HuH-7.5 (cell line): ENCODE measurements around the gene MS4A6A.
"Not testable (repeated sequence)": the region's sequence is repeated elsewhere in the genome, so short reads cannot be mapped to it uniquely, and the experiment has no call there.

Source experiments
- DNase-seq: peaks from one replicate; pipeline ENCODE4 v3.0.0; 2011; ENCODE audit warnings: low spot score

Gene MS4A6A

GRCh38 chr11:60183591-60184205, 815 bp upstream of the MS4A6A start:
- DNase-seq = no peak

GRCh38 chr11:60175860-60176275, 7.0 kb downstream of the MS4A6A start:
- no peak for DNase-seq

GRCh38 chr11:60172011-60172410, 10.9 kb downstream of the MS4A6A start:
- no peak for DNase-seq

- no peak for DNase-seq
Measured at GRCh38 chr11:60170566-60170965, 12.3 kb downstream of the MS4A6A start.

- DNase-seq = no peak
Measured at GRCh38 chr11:60169264-60169915, 13.5 kb downstream of the MS4A6A start.

GRCh38 chr11:60168306-60168705, 14.6 kb downstream of the MS4A6A start:
- no peak for DNase-seq

GRCh38 chr11:60165951-60166350, 16.9 kb downstream of the MS4A6A start:
- DNase-seq = no peak

- DNase-seq = no peak
Measured at GRCh38 chr11:60165538-60165937, 17.3 kb downstream of the MS4A6A start.

- no peak for DNase-seq
Measured at GRCh38 chr11:60164550-60165075, 18.3 kb downstream of the MS4A6A start.

GRCh38 chr11:60161766-60162165, 21.1 kb downstream of the MS4A6A start:
- DNase-seq = no peak

- no peak for DNase-seq
Measured at GRCh38 chr11:60161107-60161506, 21.8 kb downstream of the MS4A6A start.

- DNase-seq = no peak
Measured at GRCh38 chr11:60159868-60160267, 23.0 kb downstream of the MS4A6A start.

- no peak for DNase-seq
Measured at GRCh38 chr11:60159284-60159683, 23.6 kb downstream of the MS4A6A start.

GRCh38 chr11:60158636-60159035, 24.2 kb downstream of the MS4A6A start:
- DNase-seq = no peak

- DNase-seq = no peak
Measured at GRCh38 chr11:60155931-60156330, 27.0 kb downstream of the MS4A6A start.

- DNase-seq = not testable (repeated sequence)
Measured at GRCh38 chr11:60152727-60153126, 30.2 kb downstream of the MS4A6A start.

- no peak for DNase-seq
Measured at GRCh38 chr11:60150279-60150678, 32.6 kb downstream of the MS4A6A start.

GRCh38 chr11:60145677-60146076, 37.2 kb downstream of the MS4A6A start:
- DNase-seq = no peak

GRCh38 chr11:60143768-60144167, 39.1 kb downstream of the MS4A6A start:
- no peak for DNase-seq

GRCh38 chr11:60133917-60134316, 49.0 kb downstream of the MS4A6A start:
- DNase-seq = no peak

- DNase-seq = no peak
Measured at GRCh38 chr11:60131912-60132311, 51.0 kb downstream of the MS4A6A start.

- peak; percentile 59 for DNase-seq
Measured at GRCh38 chr11:60130496-60130895, 52.4 kb downstream of the MS4A6A start.

- DNase-seq = no peak
Measured at GRCh38 chr11:60129853-60130252, 53.0 kb downstream of the MS4A6A start.

GRCh38 chr11:60128866-60129265, 54.0 kb downstream of the MS4A6A start:
- not testable (repeated sequence) for DNase-seq
